ENCODE results near the gene FAT1. TPM values are rescaled to one million over a fixed set of nuclear protein-coding genes. Genes with fewer than 3 reads are reported as not detected.

FAT1 gene
- total RNA-seq, 1 donor from 2014 or later, result 408 TPM

DNA sequence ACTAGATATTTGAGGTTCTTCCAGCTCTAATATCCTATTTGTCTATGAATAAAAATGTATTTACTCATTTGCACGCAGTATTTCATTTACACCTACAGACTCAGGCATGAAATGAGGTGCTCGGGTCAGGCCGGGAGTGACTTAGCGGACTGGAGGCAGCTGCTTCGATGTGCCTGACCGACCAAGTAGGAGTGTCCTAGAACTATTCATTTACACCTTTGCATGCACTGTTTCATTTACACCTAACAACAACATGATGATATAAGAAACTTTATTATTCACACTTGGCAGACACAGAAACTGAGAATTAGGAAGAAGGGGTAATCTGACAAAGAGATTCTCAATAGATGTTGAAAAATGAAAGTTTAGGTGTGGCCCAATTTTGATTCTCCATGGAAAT is 28.7 kb upstream of the FAT1 start:
- Mint-ChIP-seq H3K4me3 (ENCODE audit: unreplicated experiment) (no peak overlapping the region), H3K27ac (ENCODE audit: unreplicated experiment) (no peak overlapping the region), H3K9me3 (ENCODE audit: unreplicated experiment) (peaks cover 4% of the 10 kb centered on the region), H3K36me3 (ENCODE audit: unreplicated experiment) (no peaks in the 10 kb centered on the region), H3K27me3 (ENCODE audit: unreplicated experiment) (no peaks in the 10 kb centered on the region), H3K4me1 (ENCODE audit: unreplicated experiment) (peaks cover 10% of the 10 kb centered on the region)
- no peak for DNase-seq (ENCODE audit: extremely low spot score, unreplicated experiment)
- TF ChIP-seq CTCF (IDR thresholded peaks at IDR 0.05), result no peak

- Mint-ChIP-seq H3K27ac (ENCODE audit: unreplicated experiment) (no peak overlapping the region), H3K4me1 (ENCODE audit: unreplicated experiment) (peaks cover 4% of the 10 kb centered on the region), H3K27me3 (ENCODE audit: unreplicated experiment) (no peaks in the 10 kb centered on the region), H3K36me3 (ENCODE audit: unreplicated experiment) (no peaks in the 10 kb centered on the region), H3K4me3 (ENCODE audit: unreplicated experiment) (no peak overlapping the region), H3K9me3 (ENCODE audit: unreplicated experiment) (no peaks in the 10 kb centered on the region)
- no peak for DNase-seq (ENCODE audit: extremely low spot score, unreplicated experiment)
- TF ChIP-seq CTCF (IDR thresholded peaks at IDR 0.05), result no peak
Observed at GRCh38 chr4:186749611-186750281, 26.1 kb upstream of the FAT1 start.

- no peak overlapping the region for H3K4me3 Mint-ChIP-seq (ENCODE audit: unreplicated experiment)
- no peaks in the 10 kb centered on the region for H3K9me3 Mint-ChIP-seq (ENCODE audit: unreplicated experiment)
- H3K36me3 Mint-ChIP-seq (ENCODE audit: unreplicated experiment), result no peaks in the 10 kb centered on the region
- TF ChIP-seq CTCF (IDR thresholded peaks at IDR 0.05), result no peak
- no peaks in the 10 kb centered on the region for H3K27me3 Mint-ChIP-seq (ENCODE audit: unreplicated experiment)
- DNase-seq (ENCODE audit: extremely low spot score, unreplicated experiment), result no peak
- no peak overlapping the region for H3K27ac Mint-ChIP-seq (ENCODE audit: unreplicated experiment)
- H3K4me1 Mint-ChIP-seq (ENCODE audit: unreplicated experiment), result peaks cover 6% of the 10 kb centered on the region
Observed at GRCh38 chr4:186746581-186746980, 22.9 kb upstream of the FAT1 start.

- Mint-ChIP-seq H3K4me3 (ENCODE audit: unreplicated experiment) (no peak overlapping the region), H3K9me3 (ENCODE audit: unreplicated experiment) (no peaks in the 10 kb centered on the region), H3K36me3 (ENCODE audit: unreplicated experiment) (no peaks in the 10 kb centered on the region), H3K4me1 (ENCODE audit: unreplicated experiment) (peaks cover 10% of the 10 kb centered on the region), H3K27ac (ENCODE audit: unreplicated experiment) (no peak overlapping the region), H3K27me3 (ENCODE audit: unreplicated experiment) (no peaks in the 10 kb centered on the region)
- DNase-seq (ENCODE audit: extremely low spot score, unreplicated experiment), result no peak
- TF ChIP-seq CTCF (IDR thresholded peaks at IDR 0.05), result no peak
Observed at GRCh38 chr4:186743261-186743660, 19.6 kb upstream of the FAT1 start.

DNA sequence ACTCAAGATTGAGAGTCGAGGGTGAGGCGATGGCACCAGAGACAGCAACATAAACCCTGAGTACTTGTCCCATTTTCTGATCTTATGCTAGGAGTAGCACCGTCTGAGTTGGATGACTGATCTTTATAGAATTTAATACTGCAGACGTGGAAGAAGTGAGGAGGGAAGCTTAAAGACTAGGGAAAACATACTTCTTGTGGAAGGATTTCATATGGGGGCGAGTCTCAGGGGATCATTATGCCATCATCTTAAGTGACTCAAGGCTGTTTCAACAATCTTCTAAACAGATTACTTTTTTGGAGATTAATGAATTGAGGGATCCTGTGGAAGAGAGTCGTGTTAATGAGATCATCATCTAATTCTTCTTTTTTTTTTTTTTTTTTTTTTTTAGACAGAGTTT is 17.2 kb upstream of the FAT1 start:
- no peaks in the 10 kb centered on the region for H3K36me3 Mint-ChIP-seq (ENCODE audit: unreplicated experiment)
- no peaks in the 10 kb centered on the region for H3K27me3 Mint-ChIP-seq (ENCODE audit: unreplicated experiment)
- no peaks in the 10 kb centered on the region for H3K9me3 Mint-ChIP-seq (ENCODE audit: unreplicated experiment)
- H3K27ac Mint-ChIP-seq (ENCODE audit: unreplicated experiment), result no peak overlapping the region
- no peak for TF ChIP-seq CTCF (IDR thresholded peaks at IDR 0.05)
- H3K4me1 Mint-ChIP-seq (ENCODE audit: unreplicated experiment), result peaks cover 15% of the 10 kb centered on the region
- H3K4me3 Mint-ChIP-seq (ENCODE audit: unreplicated experiment), result no peak overlapping the region
- no peak for DNase-seq (ENCODE audit: extremely low spot score, unreplicated experiment)
